NB4 (cell line): ENCODE data around the gene DAPK1.

ENCODE experiments used
- CTCF ChIP-seq: IDR thresholded peaks from one replicate; pipeline ENCODE4 v1.5.1; 2012; ENCODE audit warnings: low read depth, low read length
- POLR2A ChIP-seq: IDR thresholded peaks from 2 replicates; pipeline ENCODE4 v1.6.1; 2011; ENCODE audit warnings: mild to moderate bottlenecking; ENCODE audit not compliant: insufficient read length; ENCODE audit errors: extremely low read depth

- TF ChIP-seq CTCF (no peak), POLR2A (no peak)
These were observed 203.8 kb downstream of the DAPK1 start for GRCh38 chr9:87701491-87701890.
